ENCODE measurements around the gene TMEM108.

The TMEM108 gene

GRCh38 chr3:133168025-133168401 lies 129.8 kb downstream of the TMEM108 start:
- no peak for DNase-seq

GRCh38 chr3:133169331-133170068 lies 131.3 kb downstream of the TMEM108 start:
- peak; percentile 89 for DNase-seq

DNA sequence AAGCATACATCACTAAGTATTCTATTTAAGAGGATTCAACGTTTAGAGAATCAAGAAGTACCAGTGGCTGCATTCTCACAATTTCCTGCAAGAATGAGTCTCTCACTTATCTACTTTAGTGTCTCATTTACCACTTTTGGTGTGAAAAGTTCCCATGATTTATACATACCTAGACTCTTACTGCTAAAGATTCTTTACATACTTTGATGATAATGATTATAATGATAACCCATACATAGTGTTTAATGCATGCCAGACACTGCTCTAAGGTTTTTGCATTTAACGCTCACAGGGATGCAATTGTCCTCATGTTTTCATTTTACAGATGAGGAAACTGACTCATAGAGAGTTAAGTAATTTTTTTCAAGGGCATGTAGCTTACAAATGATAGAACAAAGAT lies 133.6 kb downstream of the TMEM108 start:
- no peak for DNase-seq

GRCh38 chr3:133181392-133182150 lies 143.4 kb downstream of the TMEM108 start:
- DNase-seq = no peak

- no peak for DNase-seq
Measured at GRCh38 chr3:133187870-133188379, 149.7 kb downstream of the TMEM108 start.

GRCh38 chr3:133188996-133189395 lies 150.8 kb downstream of the TMEM108 start:
- DNase-seq = no peak

DNA sequence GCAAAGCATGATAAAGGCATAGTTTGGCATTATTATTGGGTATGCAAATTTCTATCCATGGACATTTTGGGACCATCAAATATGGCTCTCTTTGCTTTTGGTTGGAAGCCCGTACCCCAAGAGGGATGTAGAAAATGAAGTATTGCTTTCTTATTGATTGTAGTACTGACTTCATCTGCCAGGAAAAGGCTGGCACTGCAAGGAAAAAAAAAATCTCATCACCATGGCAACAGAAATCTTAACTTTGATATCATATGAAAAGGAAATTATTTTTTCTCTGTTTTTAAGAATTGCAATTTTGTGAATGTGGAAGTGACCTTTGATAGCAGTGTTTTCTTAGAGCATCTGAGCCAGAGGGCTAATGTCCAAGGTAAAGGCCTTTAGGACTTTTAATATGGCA lies 151.7 kb downstream of the TMEM108 start:
- no peak for DNase-seq

- no peak for DNase-seq
Measured at GRCh38 chr3:133191818-133192217, 153.6 kb downstream of the TMEM108 start.

GRCh38 chr3:133192363-133192945 lies 154.3 kb downstream of the TMEM108 start:
- DNase-seq = no peak

DNA sequence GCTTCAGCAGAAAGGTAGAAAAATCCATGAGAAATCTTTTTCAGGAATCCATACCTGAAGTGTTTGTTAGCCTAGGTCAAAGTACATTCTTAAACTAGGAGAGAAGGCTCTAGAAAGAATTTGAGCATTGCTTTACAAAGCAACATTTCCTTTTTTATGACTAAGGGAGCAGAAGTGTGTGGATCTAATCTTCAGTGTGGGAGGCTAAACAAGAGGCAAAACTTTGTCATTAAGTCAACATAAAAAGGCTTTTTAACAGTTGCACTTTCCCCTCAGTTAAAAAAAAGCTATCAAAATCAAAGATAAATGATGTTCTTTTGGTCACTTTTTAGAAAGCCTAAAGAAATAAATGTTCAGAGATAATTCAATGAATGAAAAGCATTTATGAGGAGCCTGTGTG lies 154.8 kb downstream of the TMEM108 start:
- no peak for DNase-seq

DNA sequence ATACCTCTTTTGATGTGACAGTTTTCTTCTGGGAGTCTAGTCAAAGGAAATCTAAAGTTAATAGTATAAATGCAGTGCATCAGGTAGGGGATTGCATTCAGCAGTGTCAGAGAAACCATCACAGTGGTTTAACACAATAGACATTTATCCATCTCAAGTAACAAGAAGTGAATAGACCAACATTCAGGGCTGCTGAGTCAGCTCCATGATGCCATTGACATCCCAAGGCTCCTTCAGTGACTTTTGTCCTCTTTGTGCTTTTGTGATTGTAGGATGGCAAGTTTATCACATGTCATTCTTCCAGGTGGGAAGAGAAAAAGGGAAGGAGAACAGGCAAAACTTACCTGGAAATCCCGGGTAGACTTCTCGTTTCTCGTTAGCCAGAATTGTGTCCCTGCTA lies 158.3 kb downstream of the TMEM108 start:
- DNase-seq = no peak

GRCh38 chr3:133197619-133198018 lies 159.4 kb downstream of the TMEM108 start:
- DNase-seq = no peak

DNA sequence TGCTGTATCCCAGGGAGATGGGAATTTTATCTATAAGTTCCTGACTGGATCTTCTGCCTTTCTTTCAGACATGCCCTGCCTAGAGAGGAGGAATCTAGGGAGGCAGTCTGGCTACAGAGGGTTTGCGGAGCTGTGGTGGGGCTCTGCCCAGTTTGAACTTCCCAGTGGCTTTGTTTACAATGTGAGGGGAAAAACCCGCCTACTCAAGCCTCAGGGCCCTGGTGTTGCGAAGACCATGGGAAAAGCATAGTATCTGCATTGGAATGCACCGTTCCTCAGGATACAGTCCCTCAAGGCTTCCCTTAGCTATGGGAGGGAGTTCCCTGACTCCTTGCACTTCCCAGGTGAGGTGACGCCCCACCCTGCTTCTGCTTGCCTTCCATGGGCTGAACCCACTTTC lies 168.7 kb downstream of the TMEM108 start:
- no peak for DNase-seq

DNA sequence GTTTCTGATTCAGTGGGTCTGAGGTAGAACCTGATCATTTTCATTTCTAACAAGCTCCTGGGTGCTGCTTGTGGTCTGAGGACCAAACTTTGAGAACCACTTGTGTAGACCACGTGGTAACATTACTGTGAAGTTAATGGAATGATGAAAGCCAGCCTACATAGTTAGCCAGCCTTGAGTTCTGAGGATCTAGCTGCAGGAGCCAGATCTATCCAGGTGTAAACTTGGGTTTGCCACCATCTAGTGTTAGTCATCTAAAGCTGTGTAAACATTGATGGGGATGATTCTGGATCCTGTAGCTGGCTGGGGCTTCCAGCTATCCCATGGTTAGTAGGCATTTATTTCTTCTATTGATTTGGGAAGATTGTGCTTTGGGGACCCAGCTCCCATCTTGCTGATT lies 170.0 kb downstream of the TMEM108 start:
- no peak for DNase-seq

GRCh38 chr3:133209871-133210550 lies 171.8 kb downstream of the TMEM108 start:
- DNase-seq = no peak

DNA sequence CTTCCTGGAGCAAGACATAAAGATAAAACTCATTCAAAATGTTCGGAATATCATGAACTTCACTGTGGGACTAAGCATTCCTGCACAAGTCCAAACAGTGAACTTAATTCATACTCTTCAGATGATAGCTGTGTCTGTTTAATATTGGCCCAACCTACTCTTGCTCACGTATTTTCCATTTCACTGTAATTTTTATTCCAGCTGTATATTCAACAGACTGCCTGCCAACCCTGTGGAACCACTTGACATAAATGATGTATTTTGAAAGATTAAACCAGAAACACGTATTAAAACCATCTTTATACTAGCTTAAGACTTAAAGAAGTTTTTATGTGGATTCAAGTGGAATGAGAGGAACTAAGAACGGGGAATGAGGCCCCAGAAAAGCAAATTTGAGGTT lies 172.5 kb downstream of the TMEM108 start:
- DNase-seq = no peak

GRCh38 chr3:133211449-133211848 lies 173.3 kb downstream of the TMEM108 start:
- DNase-seq = no peak

DNA sequence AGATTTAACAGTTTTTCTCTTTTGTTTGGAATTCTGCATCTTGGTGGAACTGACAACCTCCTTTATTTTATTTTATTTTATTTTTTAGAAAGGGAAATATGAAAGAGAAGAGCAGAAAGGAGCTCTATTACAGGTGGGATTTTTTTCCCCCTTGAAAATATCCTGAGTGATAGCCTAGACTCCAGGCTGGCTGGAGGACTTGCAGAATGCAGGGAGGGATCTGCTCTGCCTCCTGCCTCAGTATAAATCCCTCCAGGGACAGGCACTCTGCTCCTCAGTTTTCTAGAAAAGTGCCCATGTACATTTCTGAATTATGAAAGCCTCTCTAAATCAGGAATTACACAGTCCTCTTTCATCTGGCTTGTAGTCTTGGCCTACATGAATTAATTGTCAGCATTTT lies 173.7 kb downstream of the TMEM108 start:
- no peak for DNase-seq

GRCh38 chr3:133213937-133214336 lies 175.7 kb downstream of the TMEM108 start:
- no peak for DNase-seq

DNA sequence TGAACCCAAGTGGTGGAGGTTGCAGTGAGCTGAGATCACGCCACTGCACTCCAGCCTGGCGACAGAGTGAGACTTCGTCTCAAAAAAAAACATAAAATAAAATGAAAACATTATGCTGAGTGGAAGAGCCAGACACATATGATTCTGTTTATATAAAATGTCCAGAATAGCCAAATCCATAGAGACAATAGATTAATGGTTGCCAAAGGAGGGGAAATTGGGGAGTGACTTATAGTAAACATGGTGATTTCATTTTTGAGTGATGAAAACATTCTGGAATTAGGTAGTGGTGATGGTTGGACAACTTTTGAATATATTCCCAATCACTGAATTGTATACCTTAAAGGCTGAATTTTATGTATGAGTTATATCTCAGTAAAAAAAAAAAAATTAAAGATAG lies 189.6 kb downstream of the TMEM108 start:
- no peak for DNase-seq

GRCh38 chr3:133230195-133230594 lies 192.0 kb downstream of the TMEM108 start:
- no peak for DNase-seq

DNA sequence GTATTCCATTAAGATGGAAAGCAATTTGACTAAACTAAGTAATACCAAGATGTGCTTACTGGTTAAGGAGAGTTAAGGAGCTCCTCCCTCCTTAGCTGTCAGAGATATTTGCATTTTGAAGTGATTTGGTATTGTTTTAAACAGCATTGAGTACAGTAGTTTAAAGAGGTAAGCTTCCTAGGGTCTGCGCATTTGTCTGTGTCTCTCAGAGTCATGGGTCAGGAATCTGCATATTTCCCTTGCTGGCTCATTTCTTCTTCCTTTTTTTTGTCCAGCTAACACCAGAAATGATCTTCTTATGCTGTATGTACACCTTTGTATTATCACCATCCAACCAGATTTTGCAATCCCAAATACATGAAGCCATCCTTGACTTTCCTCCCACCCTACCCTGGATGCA lies 198.7 kb downstream of the TMEM108 start:
- no peak for DNase-seq

DNA sequence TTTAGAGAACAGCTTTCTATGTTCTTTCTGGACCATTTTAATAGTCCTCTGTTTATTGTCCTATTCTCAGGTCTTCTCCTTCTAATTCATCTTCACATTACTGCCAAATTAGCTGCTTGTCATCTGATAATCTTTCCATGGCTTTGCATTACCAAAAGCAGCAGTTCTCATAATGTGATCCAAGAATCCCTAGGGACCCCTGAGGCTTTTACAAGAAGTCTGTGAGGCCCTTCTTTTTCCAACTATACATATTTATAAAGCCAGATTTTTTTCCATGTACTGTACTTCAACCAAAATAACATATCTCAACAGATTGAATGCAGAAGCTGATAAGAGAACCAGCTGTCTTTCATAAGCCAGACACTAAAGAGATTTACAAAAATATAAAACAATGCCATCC lies 199.2 kb downstream of the TMEM108 start:
- DNase-seq = peak; percentile 72

Measured in NCI-H2171 (cell line).